K562 (cell line): ENCODE results near the gene SLC38A2. TPM values are rescaled to one million over a fixed set of nuclear protein-coding genes. Genes with fewer than 3 reads are reported as not detected.

Experiments used
- ADNP ChIP-seq: fragments of 200-800 bp; sonication (Bioruptor generic); IDR thresholded peaks from 2 replicates; pipeline ENCODE4 v1.6.1; 2016; ENCODE audit warnings: missing genetic modification characterization, missing compliant biosample characterization
- ARID2 ChIP-seq: fragments of 450-650 bp; IDR thresholded peaks from 2 replicates; pipeline ENCODE4 v1.6.1; 2017; ENCODE audit warnings: antibody characterized with exemption, mild to moderate bottlenecking
- MIER1 ChIP-seq: fragments of 450-650 bp; IDR thresholded peaks from 2 replicates; pipeline ENCODE4 v1.6.1; 2016; ENCODE audit warnings: antibody characterized with exemption, mild to moderate bottlenecking, low read depth
- PRPF4 ChIP-seq: fragments of 200-400 bp; formaldehyde crosslinking; IDR thresholded peaks from one replicate; pipeline ENCODE4 v1.6.1; 2017; ENCODE audit warnings: low read length, low read depth, mild to moderate bottlenecking; ENCODE audit not compliant: insufficient read depth, poor library complexity, severe bottlenecking
- RB1 ChIP-seq: fragments of 450-650 bp; IDR thresholded peaks from 2 replicates; pipeline ENCODE4 v1.6.1; 2017; ENCODE audit warnings: low read depth, mild to moderate bottlenecking
- ZBTB7A ChIP-seq: IDR thresholded peaks from 2 replicates; pipeline ENCODE4 v1.6.1; 2011; ENCODE audit warnings: low read depth, mild to moderate bottlenecking, low read length, moderate library complexity, borderline replicate concordance; ENCODE audit not compliant: control insufficient read depth
- polyA plus RNA-seq, 8 experiments: library from polyadenylated mRNA; depleted of rRNA in 4 of 8; stranded (reverse) in 5 of 8; unstranded in 3 of 8; fragments of >200 nt; fragmentation: Nextera tagmentation in 2 of 8; fragmentation: Illumina TruSeq in 1 of 8; extraction: Ambion mirVana in 2 of 8; extraction: Trizol in 1 of 8; gene quantifications; 2 replicates each; pipeline versions ENCODE4 v1.2.1 to v1.2.3, GENCODE V29; 2011 to 2014; ENCODE audit warnings: inconsistent platforms in 1 of 8, missing spikeins in 1 of 8
- total RNA-seq, 7 experiments: library from RNA; depleted of rRNA in 6 of 7; stranded (reverse); fragments of >200 nt in 6 of 7; fragmentation: Illumina TruSeq in 2 of 7; extraction: Trizol in 2 of 7; gene quantifications; 2 replicates each; pipeline versions ENCODE4 v1.2.1 to v1.2.3, GENCODE V29; 2011 to 2021; ENCODE audit warnings: low replicate concordance in 1 of 7
- TF ChIP-seq, protein P1 (sequence below), 2 experiments: fragments of 200-800 bp in 1 of 2; sonication (Bioruptor generic) in 1 of 2; sonication (generic) in 1 of 2; formaldehyde crosslinking in 1 of 2; IDR thresholded peaks in 1 of 2; conservative IDR thresholded peaks in 1 of 2; 2 replicates each; pipeline versions ENCODE4 v1.5.0 to v1.6.1; 2016 to 2020; ENCODE audit warnings: missing compliant biosample characterization in 1 of 2, missing genetic modification characterization in 1 of 2, missing genetic modification reagents in 1 of 2
- TF ChIP-seq, protein P2 (sequence below): fragments of 250-450 bp; sonication (Bioruptor Pico); IDR thresholded peaks from 2 replicates; pipeline ENCODE4 v1.8.0; 2022; ENCODE audit warnings: moderate library complexity, mild to moderate bottlenecking, inconsistent platforms
- TF ChIP-seq, protein P3 (sequence below): fragments of 450-650 bp; IDR thresholded peaks from 2 replicates; pipeline ENCODE4 v1.6.1; 2017; ENCODE audit warnings: antibody characterized with exemption
- TF ChIP-seq, protein P4 (sequence below): fragments of 200-600 bp; sonication (generic); IDR thresholded peaks from one replicate; pipeline ENCODE4 v1.6.1; 2012; ENCODE audit warnings: mild to moderate bottlenecking, low read depth, low read length, inconsistent platforms

Gene SLC38A2
- total and polyA plus RNA-seq, 9 of the 15 experiments (the other 6 are each of a cell fraction or from before 2014, with no cell fraction given) = 98.7 to 292 (median 143) TPM

DNA sequence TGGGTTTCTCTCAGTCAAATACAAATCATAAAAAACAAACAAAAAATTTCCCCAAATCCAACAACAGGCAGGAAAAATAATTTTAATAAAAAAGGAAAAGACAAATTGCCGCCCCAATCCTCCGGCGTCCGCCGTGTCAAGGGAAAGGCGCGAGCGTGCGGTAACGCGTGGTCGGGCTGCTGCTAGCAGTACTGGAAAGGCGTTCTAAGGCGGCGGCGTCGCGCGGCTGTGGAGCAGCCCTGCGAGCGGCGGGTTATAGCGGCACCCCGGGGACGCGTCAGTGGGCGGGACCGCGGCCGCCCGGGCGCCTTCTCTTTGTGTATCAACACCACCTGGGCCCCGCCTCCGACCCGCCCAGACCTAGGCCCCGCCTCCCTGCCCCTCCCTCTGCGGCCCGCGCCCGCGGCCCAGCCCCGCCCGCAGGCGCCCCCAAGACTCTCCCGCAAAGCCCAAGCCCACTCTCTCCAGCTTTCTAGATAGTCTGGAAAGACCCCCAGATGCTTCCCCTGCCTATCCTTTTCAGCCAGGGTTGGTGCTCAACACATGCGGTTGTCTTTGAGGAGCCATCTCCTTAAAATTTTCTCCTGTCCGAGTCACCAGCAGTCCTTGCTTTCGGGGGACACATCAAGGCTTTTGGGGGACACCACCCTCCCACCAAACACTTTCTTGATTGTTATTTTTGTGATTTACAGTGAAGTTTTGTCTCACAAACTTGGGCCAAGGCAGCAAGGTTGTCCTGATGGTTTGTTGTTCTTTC is at the start of gene SLC38A2 (continued):
- TF ChIP-seq PRPF4 = peak; percentile 94
- TF ChIP-seq ADNP (tag) = no peak
- TF ChIP-seq, protein P1, sequence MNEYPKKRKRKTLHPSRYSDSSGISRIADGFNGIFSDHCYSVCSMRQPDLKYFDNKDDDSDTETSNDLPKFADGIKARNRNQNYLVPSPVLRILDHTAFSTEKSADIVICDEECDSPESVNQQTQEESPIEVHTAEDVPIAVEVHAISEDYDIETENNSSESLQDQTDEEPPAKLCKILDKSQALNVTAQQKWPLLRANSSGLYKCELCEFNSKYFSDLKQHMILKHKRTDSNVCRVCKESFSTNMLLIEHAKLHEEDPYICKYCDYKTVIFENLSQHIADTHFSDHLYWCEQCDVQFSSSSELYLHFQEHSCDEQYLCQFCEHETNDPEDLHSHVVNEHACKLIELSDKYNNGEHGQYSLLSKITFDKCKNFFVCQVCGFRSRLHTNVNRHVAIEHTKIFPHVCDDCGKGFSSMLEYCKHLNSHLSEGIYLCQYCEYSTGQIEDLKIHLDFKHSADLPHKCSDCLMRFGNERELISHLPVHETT (CRISPR knock-in tag; conservative IDR thresholded peaks at IDR 0.05 in 1 of 2, IDR thresholded peaks at IDR 0.05 in 1 of 2) = no peak; a peak in 1 of 4 replicates
- peak; percentile 89 for TF ChIP-seq RB1
- no peak for TF ChIP-seq MIER1
- TF ChIP-seq ZBTB7A = peak; percentile 83
- TF ChIP-seq, protein P2, sequence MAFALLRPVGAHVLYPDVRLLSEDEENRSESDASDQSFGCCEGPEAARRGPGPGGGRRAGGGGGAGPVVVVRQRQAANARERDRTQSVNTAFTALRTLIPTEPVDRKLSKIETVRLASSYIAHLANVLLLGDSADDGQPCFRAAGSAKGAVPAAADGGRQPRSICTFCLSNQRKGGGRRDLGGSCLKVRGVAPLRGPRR (CRISPR knock-in tag) = no peak
- no peak for TF ChIP-seq ARID2
- TF ChIP-seq, protein P3, sequence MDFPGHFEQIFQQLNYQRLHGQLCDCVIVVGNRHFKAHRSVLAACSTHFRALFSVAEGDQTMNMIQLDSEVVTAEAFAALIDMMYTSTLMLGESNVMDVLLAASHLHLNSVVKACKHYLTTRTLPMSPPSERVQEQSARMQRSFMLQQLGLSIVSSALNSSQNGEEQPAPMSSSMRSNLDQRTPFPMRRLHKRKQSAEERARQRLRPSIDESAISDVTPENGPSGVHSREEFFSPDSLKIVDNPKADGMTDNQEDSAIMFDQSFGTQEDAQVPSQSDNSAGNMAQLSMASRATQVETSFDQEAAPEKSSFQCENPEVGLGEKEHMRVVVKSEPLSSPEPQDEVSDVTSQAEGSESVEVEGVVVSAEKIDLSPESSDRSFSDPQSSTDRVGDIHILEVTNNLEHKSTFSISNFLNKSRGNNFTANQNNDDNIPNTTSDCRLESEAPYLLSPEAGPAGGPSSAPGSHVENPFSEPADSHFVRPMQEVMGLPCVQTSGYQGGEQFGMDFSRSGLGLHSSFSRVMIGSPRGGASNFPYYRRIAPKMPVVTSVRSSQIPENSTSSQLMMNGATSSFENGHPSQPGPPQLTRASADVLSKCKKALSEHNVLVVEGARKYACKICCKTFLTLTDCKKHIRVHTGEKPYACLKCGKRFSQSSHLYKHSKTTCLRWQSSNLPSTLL = no peak
- TF ChIP-seq, protein P4, sequence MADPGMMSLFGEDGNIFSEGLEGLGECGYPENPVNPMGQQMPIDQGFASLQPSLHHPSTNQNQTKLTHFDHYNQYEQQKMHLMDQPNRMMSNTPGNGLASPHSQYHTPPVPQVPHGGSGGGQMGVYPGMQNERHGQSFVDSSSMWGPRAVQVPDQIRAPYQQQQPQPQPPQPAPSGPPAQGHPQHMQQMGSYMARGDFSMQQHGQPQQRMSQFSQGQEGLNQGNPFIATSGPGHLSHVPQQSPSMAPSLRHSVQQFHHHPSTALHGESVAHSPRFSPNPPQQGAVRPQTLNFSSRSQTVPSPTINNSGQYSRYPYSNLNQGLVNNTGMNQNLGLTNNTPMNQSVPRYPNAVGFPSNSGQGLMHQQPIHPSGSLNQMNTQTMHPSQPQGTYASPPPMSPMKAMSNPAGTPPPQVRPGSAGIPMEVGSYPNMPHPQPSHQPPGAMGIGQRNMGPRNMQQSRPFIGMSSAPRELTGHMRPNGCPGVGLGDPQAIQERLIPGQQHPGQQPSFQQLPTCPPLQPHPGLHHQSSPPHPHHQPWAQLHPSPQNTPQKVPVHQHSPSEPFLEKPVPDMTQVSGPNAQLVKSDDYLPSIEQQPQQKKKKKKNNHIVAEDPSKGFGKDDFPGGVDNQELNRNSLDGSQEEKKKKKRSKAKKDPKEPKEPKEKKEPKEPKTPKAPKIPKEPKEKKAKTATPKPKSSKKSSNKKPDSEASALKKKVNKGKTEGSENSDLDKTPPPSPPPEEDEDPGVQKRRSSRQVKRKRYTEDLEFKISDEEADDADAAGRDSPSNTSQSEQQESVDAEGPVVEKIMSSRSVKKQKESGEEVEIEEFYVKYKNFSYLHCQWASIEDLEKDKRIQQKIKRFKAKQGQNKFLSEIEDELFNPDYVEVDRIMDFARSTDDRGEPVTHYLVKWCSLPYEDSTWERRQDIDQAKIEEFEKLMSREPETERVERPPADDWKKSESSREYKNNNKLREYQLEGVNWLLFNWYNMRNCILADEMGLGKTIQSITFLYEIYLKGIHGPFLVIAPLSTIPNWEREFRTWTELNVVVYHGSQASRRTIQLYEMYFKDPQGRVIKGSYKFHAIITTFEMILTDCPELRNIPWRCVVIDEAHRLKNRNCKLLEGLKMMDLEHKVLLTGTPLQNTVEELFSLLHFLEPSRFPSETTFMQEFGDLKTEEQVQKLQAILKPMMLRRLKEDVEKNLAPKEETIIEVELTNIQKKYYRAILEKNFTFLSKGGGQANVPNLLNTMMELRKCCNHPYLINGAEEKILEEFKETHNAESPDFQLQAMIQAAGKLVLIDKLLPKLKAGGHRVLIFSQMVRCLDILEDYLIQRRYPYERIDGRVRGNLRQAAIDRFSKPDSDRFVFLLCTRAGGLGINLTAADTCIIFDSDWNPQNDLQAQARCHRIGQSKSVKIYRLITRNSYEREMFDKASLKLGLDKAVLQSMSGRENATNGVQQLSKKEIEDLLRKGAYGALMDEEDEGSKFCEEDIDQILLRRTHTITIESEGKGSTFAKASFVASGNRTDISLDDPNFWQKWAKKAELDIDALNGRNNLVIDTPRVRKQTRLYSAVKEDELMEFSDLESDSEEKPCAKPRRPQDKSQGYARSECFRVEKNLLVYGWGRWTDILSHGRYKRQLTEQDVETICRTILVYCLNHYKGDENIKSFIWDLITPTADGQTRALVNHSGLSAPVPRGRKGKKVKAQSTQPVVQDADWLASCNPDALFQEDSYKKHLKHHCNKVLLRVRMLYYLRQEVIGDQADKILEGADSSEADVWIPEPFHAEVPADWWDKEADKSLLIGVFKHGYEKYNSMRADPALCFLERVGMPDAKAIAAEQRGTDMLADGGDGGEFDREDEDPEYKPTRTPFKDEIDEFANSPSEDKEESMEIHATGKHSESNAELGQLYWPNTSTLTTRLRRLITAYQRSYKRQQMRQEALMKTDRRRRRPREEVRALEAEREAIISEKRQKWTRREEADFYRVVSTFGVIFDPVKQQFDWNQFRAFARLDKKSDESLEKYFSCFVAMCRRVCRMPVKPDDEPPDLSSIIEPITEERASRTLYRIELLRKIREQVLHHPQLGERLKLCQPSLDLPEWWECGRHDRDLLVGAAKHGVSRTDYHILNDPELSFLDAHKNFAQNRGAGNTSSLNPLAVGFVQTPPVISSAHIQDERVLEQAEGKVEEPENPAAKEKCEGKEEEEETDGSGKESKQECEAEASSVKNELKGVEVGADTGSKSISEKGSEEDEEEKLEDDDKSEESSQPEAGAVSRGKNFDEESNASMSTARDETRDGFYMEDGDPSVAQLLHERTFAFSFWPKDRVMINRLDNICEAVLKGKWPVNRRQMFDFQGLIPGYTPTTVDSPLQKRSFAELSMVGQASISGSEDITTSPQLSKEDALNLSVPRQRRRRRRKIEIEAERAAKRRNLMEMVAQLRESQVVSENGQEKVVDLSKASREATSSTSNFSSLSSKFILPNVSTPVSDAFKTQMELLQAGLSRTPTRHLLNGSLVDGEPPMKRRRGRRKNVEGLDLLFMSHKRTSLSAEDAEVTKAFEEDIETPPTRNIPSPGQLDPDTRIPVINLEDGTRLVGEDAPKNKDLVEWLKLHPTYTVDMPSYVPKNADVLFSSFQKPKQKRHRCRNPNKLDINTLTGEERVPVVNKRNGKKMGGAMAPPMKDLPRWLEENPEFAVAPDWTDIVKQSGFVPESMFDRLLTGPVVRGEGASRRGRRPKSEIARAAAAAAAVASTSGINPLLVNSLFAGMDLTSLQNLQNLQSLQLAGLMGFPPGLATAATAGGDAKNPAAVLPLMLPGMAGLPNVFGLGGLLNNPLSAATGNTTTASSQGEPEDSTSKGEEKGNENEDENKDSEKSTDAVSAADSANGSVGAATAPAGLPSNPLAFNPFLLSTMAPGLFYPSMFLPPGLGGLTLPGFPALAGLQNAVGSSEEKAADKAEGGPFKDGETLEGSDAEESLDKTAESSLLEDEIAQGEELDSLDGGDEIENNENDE = no peak
